ENCODE data around the gene TSC2.
"Not testable (repeated sequence)": the region's sequence is repeated elsewhere in the genome, so short reads cannot be mapped to it uniquely, and the experiment has no call there.

Gene TSC2

DNA sequence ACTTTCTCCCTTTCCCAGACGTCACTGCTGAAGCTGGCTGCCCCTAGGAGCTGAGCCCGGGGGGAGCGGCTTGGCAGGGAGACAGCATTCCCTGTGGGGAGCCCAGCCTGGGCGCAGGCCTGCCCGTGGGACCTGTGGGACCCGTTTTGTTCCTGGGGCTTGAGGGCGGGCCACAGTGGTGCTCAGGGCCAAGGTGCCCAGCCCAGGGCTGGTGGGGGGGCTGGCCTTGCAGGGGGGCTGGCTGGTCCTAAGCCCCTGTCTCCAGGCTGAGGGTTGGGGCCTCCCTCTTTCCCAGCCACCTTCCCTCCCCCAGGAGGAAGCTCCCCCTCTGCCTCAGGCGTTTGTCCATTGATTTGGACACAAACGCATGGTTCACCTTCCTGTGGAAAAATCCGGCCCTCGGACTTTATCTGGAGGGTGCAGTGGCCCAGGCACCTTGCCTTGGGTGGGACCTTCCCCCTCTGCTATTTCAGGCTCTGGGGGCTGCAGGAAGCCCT, 16.7 kb upstream of the TSC2 start:
- Histone ChIP-seq H3K4me3 (ENCODE audit: insufficient read depth, low read depth, low read length, poor library complexity, severe bottlenecking) (no peak overlapping the region), H3K4me1 (ENCODE audit: control insufficient read depth, insufficient read depth, low read length, poor library complexity, severe bottlenecking) (peaks cover 7% of the 10 kb centered on the region), H3K27me3 (replicated peaks; ENCODE audit: control insufficient read depth, insufficient read depth, low read length, poor library complexity, severe bottlenecking) (no peaks in the 10 kb centered on the region), H3K27ac (ENCODE audit: insufficient read depth, low read length, poor library complexity, severe bottlenecking) (no peak overlapping the region), H3K9me3 (ENCODE audit: control insufficient read depth, low read length) (no peaks in the 10 kb centered on the region), H3K36me3 (ENCODE audit: control insufficient read depth, insufficient read depth, low read length) (no peaks in the 10 kb centered on the region)
- no peak for DNase-seq

DNA sequence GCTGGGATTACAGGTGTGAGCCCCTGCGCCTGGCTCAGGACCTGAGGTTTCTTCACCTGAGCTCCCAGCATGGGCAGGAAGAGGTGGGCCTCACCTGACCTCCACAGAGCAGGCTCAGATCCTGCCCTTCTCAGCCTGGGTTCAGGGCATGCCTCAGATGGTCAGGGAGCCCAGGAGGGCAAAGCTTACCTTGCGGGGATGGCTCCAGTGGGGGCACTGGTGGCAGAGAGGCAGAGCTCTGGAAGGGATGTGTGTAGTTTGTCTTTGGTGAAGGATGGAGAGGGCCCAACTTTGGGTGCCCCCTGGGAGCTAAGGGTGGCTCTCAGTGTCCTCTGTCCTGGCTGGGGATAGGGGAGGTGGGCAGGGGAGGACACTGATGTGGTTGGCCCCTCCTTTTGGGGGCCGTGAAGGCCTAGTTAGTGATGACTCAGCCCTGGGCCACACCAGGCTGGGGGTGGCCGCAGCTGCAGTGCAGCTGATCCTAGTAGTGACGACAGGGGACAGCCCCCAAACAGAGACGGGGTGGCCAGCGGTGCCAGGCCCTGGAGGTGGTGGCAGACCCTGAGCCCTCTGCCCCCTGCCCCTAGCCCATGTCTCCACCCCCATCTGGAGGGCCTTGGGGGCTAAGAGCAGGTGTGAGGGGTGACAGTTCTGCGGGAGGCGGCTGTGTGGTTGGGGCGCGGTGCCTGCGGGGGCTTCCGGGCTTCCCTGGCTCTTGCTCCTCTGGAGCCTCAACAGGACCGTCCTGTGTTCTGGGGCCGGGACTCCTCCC, 15.3 kb upstream of the TSC2 start:
- Histone ChIP-seq H3K36me3 (ENCODE audit: control insufficient read depth, insufficient read depth, low read length) (no peaks in the 10 kb centered on the region), H3K27ac (ENCODE audit: insufficient read depth, low read length, poor library complexity, severe bottlenecking) (no peak overlapping the region), H3K27me3 (replicated peaks; ENCODE audit: control insufficient read depth, insufficient read depth, low read length, poor library complexity, severe bottlenecking) (no peaks in the 10 kb centered on the region), H3K4me1 (ENCODE audit: control insufficient read depth, insufficient read depth, low read length, poor library complexity, severe bottlenecking) (peaks cover under 1% of the 10 kb centered on the region), H3K9me3 (ENCODE audit: control insufficient read depth, low read length) (no peaks in the 10 kb centered on the region), H3K4me3 (ENCODE audit: insufficient read depth, low read depth, low read length, poor library complexity, severe bottlenecking) (no peak overlapping the region)
- DNase-seq: no peak

DNA sequence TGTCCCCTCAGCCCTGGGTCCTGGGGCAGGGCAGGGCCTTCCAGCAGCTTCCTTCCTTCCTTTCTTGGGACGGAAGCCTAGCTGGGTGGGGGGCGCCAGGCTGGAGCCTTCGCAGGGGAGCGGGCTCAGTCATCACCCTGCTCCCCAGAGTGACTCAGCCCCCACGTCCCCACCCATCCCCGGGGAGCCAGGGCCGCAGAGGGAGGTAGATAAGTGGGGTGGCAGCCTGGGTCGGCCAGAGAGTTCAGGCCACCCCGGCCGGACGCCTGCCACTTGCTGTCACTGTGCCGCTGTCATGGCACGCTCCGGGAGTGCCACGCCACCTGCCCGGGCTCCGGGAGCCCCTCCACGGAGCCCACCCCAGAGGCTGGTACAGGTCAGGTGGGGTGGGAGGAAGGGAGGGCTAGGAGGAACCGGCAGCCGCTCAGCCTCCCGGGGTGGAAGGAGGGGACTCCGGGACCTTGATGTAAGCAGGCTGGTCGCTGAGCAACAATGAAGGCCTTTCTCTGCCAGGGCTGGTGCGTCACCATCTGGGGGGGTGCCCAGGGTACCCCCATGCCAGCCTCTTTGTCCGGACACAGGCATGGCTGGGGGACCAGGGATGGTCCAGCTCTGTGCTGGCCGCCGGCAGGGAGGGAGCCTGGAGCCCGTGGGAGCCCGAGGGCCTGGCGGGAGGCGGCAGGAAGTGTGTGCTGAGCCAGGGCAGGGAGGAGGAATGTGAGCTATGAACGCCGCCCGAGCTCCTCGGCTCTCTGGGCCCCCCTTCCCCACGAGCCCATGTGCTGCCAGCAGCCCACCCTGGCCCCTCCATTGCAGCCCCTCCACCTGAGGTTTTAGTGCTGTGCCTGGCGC, 14.5 kb upstream of the TSC2 start:
- no peak for DNase-seq
- Histone ChIP-seq H3K27me3 (replicated peaks; ENCODE audit: control insufficient read depth, insufficient read depth, low read length, poor library complexity, severe bottlenecking) (no peaks in the 10 kb centered on the region), H3K4me1 (ENCODE audit: control insufficient read depth, insufficient read depth, low read length, poor library complexity, severe bottlenecking) (no peaks in the 10 kb centered on the region), H3K36me3 (ENCODE audit: control insufficient read depth, insufficient read depth, low read length) (no peaks in the 10 kb centered on the region), H3K27ac (ENCODE audit: insufficient read depth, low read length, poor library complexity, severe bottlenecking) (no peak overlapping the region), H3K4me3 (ENCODE audit: insufficient read depth, low read depth, low read length, poor library complexity, severe bottlenecking) (no peak overlapping the region), H3K9me3 (ENCODE audit: control insufficient read depth, low read length) (no peaks in the 10 kb centered on the region)

DNA sequence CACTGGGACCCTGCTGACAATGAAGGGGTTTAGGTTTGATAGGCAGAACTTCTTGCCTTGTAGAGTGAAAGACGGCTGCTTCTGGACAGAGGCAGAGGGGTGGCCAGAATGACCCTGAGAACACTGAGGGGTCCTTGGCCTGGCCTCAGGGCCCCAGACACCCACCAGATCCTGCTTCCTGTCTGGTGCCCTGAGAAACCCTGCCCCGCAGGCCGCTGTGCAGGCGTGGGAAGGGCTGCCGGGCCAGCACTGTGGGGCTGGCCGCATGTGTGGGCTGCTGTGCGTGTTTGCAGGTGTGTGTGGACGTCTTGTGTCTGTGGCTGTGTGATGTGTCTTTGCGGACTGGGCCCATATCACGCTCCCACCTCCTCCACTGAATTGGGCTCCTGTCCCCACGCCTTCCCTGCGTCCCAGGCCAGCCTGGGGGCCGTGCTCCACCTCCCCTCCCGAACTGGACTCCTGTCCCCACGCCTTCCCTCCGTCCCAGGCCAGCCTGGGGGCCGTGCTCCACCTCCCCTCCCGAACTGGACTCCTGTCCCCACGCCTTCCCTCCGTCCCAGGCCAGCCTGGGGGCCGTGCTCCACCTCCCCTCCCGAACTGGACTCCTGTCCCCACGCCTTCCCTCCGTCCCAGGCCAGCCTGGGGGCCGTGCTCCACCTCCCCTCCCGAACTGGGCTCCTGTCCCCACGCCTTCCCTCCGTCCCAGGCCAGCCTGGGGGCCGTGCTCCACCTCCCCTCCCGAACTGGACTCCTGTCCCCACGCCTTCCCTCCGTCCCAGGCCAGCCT, 13.7 kb upstream of the TSC2 start:
- DNase-seq; H3K36me3 ChIP-seq (ENCODE audit: control insufficient read depth, insufficient read depth, low read length); H3K4me1 ChIP-seq (ENCODE audit: control insufficient read depth, insufficient read depth, low read length, poor library complexity, severe bottlenecking); H3K27ac ChIP-seq (ENCODE audit: insufficient read depth, low read length, poor library complexity, severe bottlenecking); H3K9me3 ChIP-seq (ENCODE audit: control insufficient read depth, low read length); H3K27me3 ChIP-seq (replicated peaks; ENCODE audit: control insufficient read depth, insufficient read depth, low read length, poor library complexity, severe bottlenecking); H3K4me3 ChIP-seq (ENCODE audit: insufficient read depth, low read depth, low read length, poor library complexity, severe bottlenecking): not testable (repeated sequence)

DNA sequence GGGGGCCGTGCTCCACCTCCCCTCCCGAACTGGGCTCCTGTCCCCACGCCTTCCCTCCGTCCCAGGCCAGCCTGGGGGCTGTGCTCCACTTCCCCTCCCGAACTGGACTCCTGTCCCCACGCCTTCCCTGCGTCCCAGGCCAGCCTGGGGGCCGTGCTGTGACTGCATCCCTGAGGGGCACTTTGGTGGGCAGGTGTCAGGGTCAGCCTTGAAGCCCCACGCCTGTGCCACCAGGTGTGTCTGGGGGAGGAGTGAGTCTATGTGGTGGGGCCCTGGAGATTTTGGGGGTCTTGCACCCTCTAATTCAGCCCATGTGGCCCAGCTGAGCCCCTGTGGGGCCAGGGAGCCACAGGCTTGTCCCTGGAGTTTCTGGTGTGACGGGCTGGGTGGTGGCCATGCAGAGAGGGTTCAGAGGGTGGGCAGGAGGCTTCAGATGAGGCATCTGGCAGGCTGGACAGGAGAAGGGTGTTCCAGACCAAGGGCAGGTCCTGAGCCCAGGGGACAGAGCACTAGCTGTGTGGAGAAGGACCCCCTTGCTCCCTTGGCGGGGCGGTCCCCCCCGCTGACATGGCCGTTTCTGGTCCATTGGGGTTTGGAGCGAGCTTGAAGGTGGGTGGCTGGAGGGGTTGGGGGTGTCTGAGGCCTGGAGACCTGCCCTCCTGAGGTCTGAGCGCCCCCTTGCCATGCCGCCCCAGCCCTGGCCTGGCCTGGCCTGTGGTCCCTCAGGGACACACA, 12.9 kb upstream of the TSC2 start:
- Histone ChIP-seq H3K9me3 (ENCODE audit: control insufficient read depth, low read length) (no peaks in the 10 kb centered on the region), H3K27me3 (replicated peaks; ENCODE audit: control insufficient read depth, insufficient read depth, low read length, poor library complexity, severe bottlenecking) (no peaks in the 10 kb centered on the region), H3K27ac (ENCODE audit: insufficient read depth, low read length, poor library complexity, severe bottlenecking) (no peak overlapping the region), H3K4me3 (ENCODE audit: insufficient read depth, low read depth, low read length, poor library complexity, severe bottlenecking) (no peak overlapping the region), H3K36me3 (ENCODE audit: control insufficient read depth, insufficient read depth, low read length) (no peaks in the 10 kb centered on the region), H3K4me1 (ENCODE audit: control insufficient read depth, insufficient read depth, low read length, poor library complexity, severe bottlenecking) (no peaks in the 10 kb centered on the region)
- DNase-seq: no peak

DNA sequence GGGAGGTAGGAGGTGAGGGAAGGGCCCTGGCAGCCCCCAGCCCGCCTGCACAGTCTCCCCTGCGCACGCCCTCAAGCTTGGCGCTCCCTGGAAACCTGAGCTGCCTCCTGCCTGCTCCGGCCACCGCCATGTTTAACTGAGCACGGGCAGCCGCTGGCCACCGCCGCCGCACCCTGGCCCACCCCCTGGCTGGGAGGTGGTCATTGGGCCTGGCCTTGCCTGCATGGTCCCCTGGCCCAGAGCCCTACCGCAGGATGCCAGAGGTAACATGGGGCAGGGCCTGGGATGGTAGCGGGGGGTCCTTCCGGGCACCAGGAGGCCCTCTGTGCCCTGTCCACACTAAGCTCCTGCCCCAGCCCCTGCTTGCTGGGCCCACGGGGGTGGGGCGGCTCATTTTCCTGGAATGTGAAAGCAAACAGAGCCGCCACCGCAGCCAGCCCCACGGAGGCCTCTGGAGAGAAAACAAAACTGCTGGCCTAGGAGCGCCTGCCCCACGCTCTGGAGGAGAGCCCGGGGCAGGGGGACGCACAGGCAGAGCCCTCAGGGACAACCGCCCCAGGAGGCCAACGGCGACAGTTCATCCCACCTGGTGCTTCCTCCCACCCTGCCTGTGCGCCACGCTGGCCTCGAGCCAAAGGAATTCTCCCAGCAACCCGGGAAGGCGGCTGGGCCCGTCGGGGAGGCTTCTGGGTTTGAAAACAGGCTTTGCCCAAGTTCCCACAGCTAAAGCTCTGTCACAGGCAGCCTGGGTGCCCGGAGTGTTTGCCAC, 12.2 kb upstream of the TSC2 start:
- Histone ChIP-seq H3K36me3 (ENCODE audit: control insufficient read depth, insufficient read depth, low read length) (no peaks in the 10 kb centered on the region), H3K4me3 (ENCODE audit: insufficient read depth, low read depth, low read length, poor library complexity, severe bottlenecking) (no peak overlapping the region)
- DNase-seq: no peak

DNA sequence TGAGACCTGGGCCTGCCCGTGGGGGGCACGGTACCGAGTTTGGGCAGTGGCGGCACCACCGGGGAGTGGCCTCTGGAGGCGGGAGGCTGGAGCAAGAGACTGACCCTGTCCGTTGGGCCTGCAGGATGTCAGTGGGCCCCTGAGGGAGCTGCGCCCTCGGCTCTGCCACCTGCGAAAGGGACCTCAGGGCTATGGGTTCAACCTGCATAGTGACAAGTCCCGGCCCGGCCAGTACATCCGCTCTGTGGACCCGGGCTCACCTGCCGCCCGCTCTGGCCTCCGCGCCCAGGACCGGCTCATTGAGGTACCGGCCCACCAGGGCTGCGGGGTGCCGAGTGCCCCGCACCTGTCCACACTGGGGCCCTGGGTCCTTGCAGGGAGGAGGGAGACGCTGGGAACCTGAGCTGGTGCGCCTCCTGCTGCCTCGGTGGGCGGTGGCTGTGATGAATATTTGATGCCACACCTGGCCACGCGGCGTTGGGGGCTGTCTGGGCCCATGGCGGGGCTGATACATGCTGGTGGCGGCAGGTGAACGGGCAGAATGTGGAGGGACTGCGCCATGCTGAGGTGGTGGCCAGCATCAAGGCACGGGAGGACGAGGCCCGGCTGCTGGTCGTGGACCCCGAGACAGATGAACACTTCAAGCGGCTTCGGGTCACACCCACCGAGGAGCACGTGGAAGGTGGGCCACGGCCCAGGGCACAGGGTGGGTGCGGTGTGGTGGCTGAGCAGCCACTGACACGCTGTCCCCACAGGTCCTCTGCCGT, 11.4 kb upstream of the TSC2 start:
- DNase-seq: no peak
- Histone ChIP-seq H3K4me3 (ENCODE audit: insufficient read depth, low read depth, low read length, poor library complexity, severe bottlenecking) (no peak overlapping the region), H3K4me1 (ENCODE audit: control insufficient read depth, insufficient read depth, low read length, poor library complexity, severe bottlenecking) (no peaks in the 10 kb centered on the region)

More for the DNA sequence above, 12.2 kb upstream of the TSC2 start:
- Histone ChIP-seq H3K27ac (ENCODE audit: insufficient read depth, low read length, poor library complexity, severe bottlenecking) (no peak overlapping the region), H3K4me1 (ENCODE audit: control insufficient read depth, insufficient read depth, low read length, poor library complexity, severe bottlenecking) (no peaks in the 10 kb centered on the region), H3K27me3 (replicated peaks; ENCODE audit: control insufficient read depth, insufficient read depth, low read length, poor library complexity, severe bottlenecking) (no peaks in the 10 kb centered on the region), H3K9me3 (ENCODE audit: control insufficient read depth, low read length) (no peaks in the 10 kb centered on the region)

DNA sequence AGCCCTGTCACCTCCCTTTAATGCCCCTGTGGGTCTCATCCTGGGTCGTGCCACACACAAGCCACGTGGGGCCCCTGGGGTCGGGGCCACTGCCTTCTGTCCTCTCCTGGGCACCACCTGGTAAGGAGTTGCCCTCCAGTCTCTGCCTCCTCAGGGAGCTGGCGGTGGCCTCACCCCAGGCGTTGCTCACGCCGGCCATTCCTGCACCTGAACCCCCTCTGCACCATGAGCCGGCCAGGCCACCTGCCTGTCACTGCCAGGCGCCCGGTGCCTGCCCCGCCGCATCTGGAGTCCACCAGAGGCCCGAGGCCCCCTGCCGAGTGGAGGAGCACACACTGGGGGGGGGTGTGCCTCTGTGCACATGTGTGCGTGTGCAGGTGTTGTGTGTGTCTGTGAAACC, 10.7 kb upstream of the TSC2 start:
- no peaks in the 10 kb centered on the region for H3K36me3 ChIP-seq (ENCODE audit: control insufficient read depth, insufficient read depth, low read length)
- H3K9me3 ChIP-seq (ENCODE audit: control insufficient read depth, low read length): no peaks in the 10 kb centered on the region
- no peaks in the 10 kb centered on the region for H3K4me1 ChIP-seq (ENCODE audit: control insufficient read depth, insufficient read depth, low read length, poor library complexity, severe bottlenecking)
- H3K27me3 ChIP-seq (replicated peaks; ENCODE audit: control insufficient read depth, insufficient read depth, low read length, poor library complexity, severe bottlenecking): no peaks in the 10 kb centered on the region
- no peak overlapping the region for H3K4me3 ChIP-seq (ENCODE audit: insufficient read depth, low read depth, low read length, poor library complexity, severe bottlenecking)
- no peak overlapping the region for H3K27ac ChIP-seq (ENCODE audit: insufficient read depth, low read length, poor library complexity, severe bottlenecking)
- no peak for DNase-seq

More for the DNA sequence above, 11.4 kb upstream of the TSC2 start:
- no peaks in the 10 kb centered on the region for H3K36me3 ChIP-seq (ENCODE audit: control insufficient read depth, insufficient read depth, low read length)
- no peaks in the 10 kb centered on the region for H3K27me3 ChIP-seq (replicated peaks; ENCODE audit: control insufficient read depth, insufficient read depth, low read length, poor library complexity, severe bottlenecking)
- H3K9me3 ChIP-seq (ENCODE audit: control insufficient read depth, low read length): no peaks in the 10 kb centered on the region
- H3K27ac ChIP-seq (ENCODE audit: insufficient read depth, low read length, poor library complexity, severe bottlenecking): no peak overlapping the region

Data from effector memory CD4-positive, alpha-beta T cell (primary cell).